Tibial nerve (tissue), 3 donors: ENCODE data around the gene ASPDH.

Experiments
- CTCF ChIP-seq, 5 experiments: fragments of 200-600 bp in 3 of 5; fragments of 450-650 bp in 2 of 5; sonication (generic) in 3 of 5; IDR thresholded peaks; one replicate each; pipeline ENCODE4 v1.5.1; 2016 to 2019; ENCODE audit warnings: antibody characterized with exemption in 5 of 5, mild to moderate bottlenecking in 3 of 5, moderate library complexity in 2 of 5
- POLR2A ChIP-seq, 2 donors: fragments of 450-650 bp; IDR thresholded peaks; one replicate each; pipeline ENCODE4 v1.6.1; 2017; ENCODE audit warnings: antibody characterized with exemption in 2 of 2, mild to moderate bottlenecking in 2 of 2, moderate library complexity in 2 of 2

GRCh38 chr19:50505856-50506611 lies 7.7 kb downstream of the ASPDH start:
- TF ChIP-seq CTCF (IDR thresholded peaks at IDR 0.05) (no peak), POLR2A (IDR thresholded peaks at IDR 0.05) (no peak)
